GM23338 (cell line): ENCODE data around the gene GAK. TPM values are rescaled to one million over a fixed set of nuclear protein-coding genes. Genes with fewer than 3 reads are reported as not detected.

Experiments used
- ATAC-seq: fragments of 200-7000 bp; cut with Tn5 transposase; 3 replicates; pipeline ENCODE4 v1.9.1; 2020
- DNase-seq: peaks from one replicate; pipeline ENCODE4 v3.0.0-alpha.2; 2015; ENCODE audit warnings: low spot score
- H2AFZ ChIP-seq: fragments of 200-600 bp; sonication (generic); 2 replicates; pipeline ENCODE4 v1.8.0; 2016; ENCODE audit warnings: antibody characterized with exemption, mild to moderate bottlenecking, moderate library complexity
- H3F3A ChIP-seq: fragments of 200-600 bp; sonication (generic); replicated peaks from 2 replicates; pipeline ENCODE4 v1.8.0; 2017; ENCODE audit warnings: antibody characterized with exemption, mixed run types, low read depth
- H3K27ac ChIP-seq: fragments of 200-600 bp; sonication (generic); 2 replicates; pipeline ENCODE4 v1.6.1; 2016; ENCODE audit warnings: low read depth
- H3K27me3 ChIP-seq: fragments of 200-600 bp; sonication (generic); 2 replicates; pipeline ENCODE4 v1.8.0; 2016; ENCODE audit warnings: mild to moderate bottlenecking, mixed run types, moderate library complexity; ENCODE audit not compliant: insufficient read depth
- H3K36me3 ChIP-seq: fragments of 200-600 bp; sonication (generic); 2 replicates; pipeline ENCODE4 v1.8.0; 2016; ENCODE audit warnings: mild to moderate bottlenecking; ENCODE audit not compliant: insufficient read depth
- H3K4me1 ChIP-seq: fragments of 200-600 bp; sonication (generic); 2 replicates; pipeline ENCODE4 v1.8.0; 2016; ENCODE audit warnings: mild to moderate bottlenecking, moderate library complexity; ENCODE audit not compliant: insufficient read depth
- H3K4me2 ChIP-seq: fragments of 200-600 bp; sonication (generic); 2 replicates; pipeline ENCODE4 v1.7.1; 2017; ENCODE audit warnings: mixed run types
- H3K4me3 ChIP-seq: fragments of 200-600 bp; sonication (generic); 2 replicates; pipeline ENCODE4 v1.6.1; 2016; ENCODE audit warnings: mixed run types
- H3K79me2 ChIP-seq: fragments of 200-600 bp; sonication (generic); replicated peaks from 2 replicates; pipeline ENCODE4 v1.8.0; 2017; ENCODE audit warnings: mild to moderate bottlenecking; ENCODE audit not compliant: insufficient read depth
- H3K9me2 ChIP-seq: fragments of 200-600 bp; sonication (generic); 2 replicates; pipeline ENCODE4 v1.8.0; 2017; ENCODE audit not compliant: insufficient read depth
- H4K20me1 ChIP-seq: fragments of 200-600 bp; sonication (generic); replicated peaks from 2 replicates; pipeline ENCODE4 v1.8.0; 2017; ENCODE audit warnings: mild to moderate bottlenecking; ENCODE audit not compliant: insufficient read depth
- H3K27ac Mint-ChIP-seq: 2 replicates; pipeline ENCODE4 v1.8.0; 2020; ENCODE audit warnings: inconsistent platforms, mild to moderate bottlenecking, moderate library complexity, mixed read lengths
- H3K27me3 Mint-ChIP-seq: 3 replicates; pipeline ENCODE4 v1.8.0; 2022; ENCODE audit warnings: low read depth, mild to moderate bottlenecking, moderate library complexity, mixed read lengths, inconsistent platforms; ENCODE audit not compliant: insufficient read depth, poor library complexity
- H3K36me3 Mint-ChIP-seq: 3 replicates; pipeline ENCODE4 v1.8.0; 2021; ENCODE audit warnings: low read depth, mild to moderate bottlenecking, inconsistent platforms, moderate library complexity, mixed read lengths
- H3K4me1 Mint-ChIP-seq: 3 replicates; pipeline ENCODE4 v1.8.0; 2020; ENCODE audit warnings: mild to moderate bottlenecking, inconsistent platforms, mixed read lengths
- H3K4me3 Mint-ChIP-seq: 3 replicates; pipeline ENCODE4 v1.8.0; 2021; ENCODE audit warnings: moderate library complexity, mild to moderate bottlenecking, inconsistent platforms, mixed read lengths
- H3K9me3 Mint-ChIP-seq: 3 replicates; pipeline ENCODE4 v1.8.0; 2020; ENCODE audit warnings: moderate library complexity, mild to moderate bottlenecking, inconsistent platforms, mixed read lengths
- CREB1 ChIP-seq: fragments of 250-450 bp; sonication (Bioruptor Pico); IDR thresholded peaks from 2 replicates; pipeline ENCODE4 v1.5.0; 2020; ENCODE audit warnings: low read depth, mild to moderate bottlenecking, moderate library complexity
- EZH2 ChIP-seq: fragments of 200-600 bp; sonication (generic); IDR thresholded peaks from one replicate; pipeline ENCODE4 v1.8.0; 2017; ENCODE audit warnings: antibody characterized with exemption, mild to moderate bottlenecking, low read depth; ENCODE audit not compliant: unreplicated experiment
- EZH2phosphoT487 ChIP-seq: fragments of 200-600 bp; sonication (generic); IDR thresholded peaks from one replicate; pipeline ENCODE4 v1.8.1; 2018; ENCODE audit warnings: antibody characterized with exemption; ENCODE audit not compliant: unreplicated experiment
- JUNB ChIP-seq: IDR thresholded peaks from one replicate; pipeline ENCODE4 v1.6.1; 2016; ENCODE audit warnings: antibody characterized with exemption; ENCODE audit not compliant: unreplicated experiment
- NANOG ChIP-seq: IDR thresholded peaks from 2 replicates; pipeline ENCODE4 v1.6.1; 2016; ENCODE audit warnings: antibody characterized with exemption, borderline replicate concordance
- POLR2AphosphoS5 ChIP-seq: IDR thresholded peaks from 2 replicates; pipeline ENCODE4 v1.6.1; 2016; ENCODE audit warnings: antibody characterized with exemption, low read depth
- STAT1 ChIP-seq: IDR thresholded peaks from one replicate; pipeline ENCODE4 v1.6.1; 2016; ENCODE audit warnings: antibody characterized with exemption; ENCODE audit not compliant: unreplicated experiment
- ZNF114 ChIP-seq: fragments of 250-450 bp; sonication (Bioruptor Pico); IDR thresholded peaks from 2 replicates; pipeline ENCODE4 v1.5.0; 2020; ENCODE audit warnings: mild to moderate bottlenecking, moderate library complexity
- ZNF331 ChIP-seq: fragments of 250-450 bp; sonication (Bioruptor Pico); IDR thresholded peaks from 2 replicates; pipeline ENCODE4 v1.5.0; 2020; ENCODE audit warnings: low read depth, mild to moderate bottlenecking, moderate library complexity
- polyA plus RNA-seq: library from polyadenylated mRNA; unstranded; fragments of >200 nt; fragmentation: Nextera tagmentation; extraction: Ambion mirVana; gene quantifications from 2 replicates; pipeline ENCODE4 v1.2.1, GENCODE V29; 2016
- total RNA-seq: library from RNA; depleted of rRNA; stranded (reverse); fragments of >200 nt; shearing (Covaris generic); gene quantifications from 2 replicates; pipeline ENCODE4 v1.2.3, GENCODE V29; 2014
- TF ChIP-seq, protein P1 (sequence below): IDR thresholded peaks from 2 replicates; pipeline ENCODE4 v1.6.1; 2016; ENCODE audit warnings: antibody characterized with exemption
- TF ChIP-seq, protein P2 (sequence below): IDR thresholded peaks from one replicate; pipeline ENCODE4 v1.6.1; 2018; ENCODE audit warnings: antibody characterized with exemption; ENCODE audit not compliant: unreplicated experiment
- TF ChIP-seq, protein P3 (sequence below), 2 experiments: fragments of 200-600 bp in 1 of 2; sonication (generic) in 1 of 2; conservative IDR thresholded peaks; 2 replicates each; pipeline versions ENCODE4 v1.5.1 to v1.6.1; 2016 to 2017; ENCODE audit warnings: antibody characterized with exemption in 2 of 2, low read depth in 2 of 2, mild to moderate bottlenecking in 2 of 2, moderate library complexity in 1 of 2
- TF ChIP-seq, protein P4 (sequence below): fragments of 250-450 bp; sonication (Bioruptor Pico); IDR thresholded peaks from 2 replicates; pipeline ENCODE4 v1.5.0; 2020; ENCODE audit warnings: mild to moderate bottlenecking, moderate library complexity

Gene GAK
- total and polyA plus RNA-seq, 2 experiments from 2014 or later, result 48.5 to 124 TPM

DNA sequence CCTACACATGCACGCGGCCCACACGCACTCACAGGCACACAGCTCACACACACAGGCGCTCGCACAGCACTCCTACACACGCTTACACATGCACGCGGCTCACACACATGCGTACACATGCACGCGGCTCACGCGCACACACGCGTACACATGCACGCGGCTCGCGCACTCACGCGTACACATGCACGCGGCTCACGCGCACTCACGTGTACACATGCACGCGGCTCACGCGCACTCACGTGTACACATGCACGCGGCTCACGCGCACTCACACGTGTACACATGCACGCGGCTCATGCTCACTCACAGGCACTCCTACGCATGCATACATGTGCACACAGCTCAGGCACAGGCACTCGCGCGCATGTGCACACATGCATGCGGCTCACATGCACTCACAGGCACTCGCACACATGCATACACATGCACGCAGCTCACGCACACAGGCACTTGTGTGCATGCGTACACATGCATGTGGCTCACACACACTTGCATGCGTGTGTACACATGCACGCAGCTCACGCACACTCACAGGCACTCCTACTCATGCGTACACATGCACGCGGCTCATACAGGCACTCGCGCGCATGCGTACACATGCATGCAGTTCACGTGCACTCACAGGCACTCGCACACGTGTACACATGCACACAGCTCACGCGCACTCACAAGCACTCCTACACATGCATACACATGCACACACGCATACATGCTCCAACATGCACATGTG, 44.9 kb downstream of the GAK start:
- H3K4me3 ChIP-seq, result no peak overlapping the region
- Mint-ChIP-seq H3K36me3 (peaks cover 22% of the 10 kb centered on the region), H3K27ac (peak overlapping the region; percentile 62; the same call in 1 of the 2 replicates), H3K4me3 (no peak overlapping the region), H3K4me1 (no peaks in the 10 kb centered on the region), H3K9me3 (peaks cover 7% of the 10 kb centered on the region; the same call in 2 of the 3 replicates), H3K27me3 (peaks cover 15% of the 10 kb centered on the region)
- H2AFZ ChIP-seq, result no peak overlapping the region
- H3K4me2 ChIP-seq, result no peak overlapping the region
- ATAC-seq (no peak), DNase-seq (no peak)
- H3F3A ChIP-seq, result 0 out of 2 replicates have a peak, but pooled peaks cover 11% of the 10 kb centered on the region
- no peaks in the 10 kb centered on the region for H3K36me3 ChIP-seq
- TF ChIP-seq POLR2AphosphoS5 (no peak), NANOG (no peak), ZNF114 (CRISPR knock-in tag) (no peak), EZH2 (no peak), CREB1 (no peak), EZH2phosphoT487 (no peak), STAT1 (no peak), ZNF331 (no peak), JUNB (no peak)
- TF ChIP-seq, protein P1, sequence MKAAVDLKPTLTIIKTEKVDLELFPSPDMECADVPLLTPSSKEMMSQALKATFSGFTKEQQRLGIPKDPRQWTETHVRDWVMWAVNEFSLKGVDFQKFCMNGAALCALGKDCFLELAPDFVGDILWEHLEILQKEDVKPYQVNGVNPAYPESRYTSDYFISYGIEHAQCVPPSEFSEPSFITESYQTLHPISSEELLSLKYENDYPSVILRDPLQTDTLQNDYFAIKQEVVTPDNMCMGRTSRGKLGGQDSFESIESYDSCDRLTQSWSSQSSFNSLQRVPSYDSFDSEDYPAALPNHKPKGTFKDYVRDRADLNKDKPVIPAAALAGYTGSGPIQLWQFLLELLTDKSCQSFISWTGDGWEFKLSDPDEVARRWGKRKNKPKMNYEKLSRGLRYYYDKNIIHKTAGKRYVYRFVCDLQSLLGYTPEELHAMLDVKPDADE, result no peak
- TF ChIP-seq, protein P2, sequence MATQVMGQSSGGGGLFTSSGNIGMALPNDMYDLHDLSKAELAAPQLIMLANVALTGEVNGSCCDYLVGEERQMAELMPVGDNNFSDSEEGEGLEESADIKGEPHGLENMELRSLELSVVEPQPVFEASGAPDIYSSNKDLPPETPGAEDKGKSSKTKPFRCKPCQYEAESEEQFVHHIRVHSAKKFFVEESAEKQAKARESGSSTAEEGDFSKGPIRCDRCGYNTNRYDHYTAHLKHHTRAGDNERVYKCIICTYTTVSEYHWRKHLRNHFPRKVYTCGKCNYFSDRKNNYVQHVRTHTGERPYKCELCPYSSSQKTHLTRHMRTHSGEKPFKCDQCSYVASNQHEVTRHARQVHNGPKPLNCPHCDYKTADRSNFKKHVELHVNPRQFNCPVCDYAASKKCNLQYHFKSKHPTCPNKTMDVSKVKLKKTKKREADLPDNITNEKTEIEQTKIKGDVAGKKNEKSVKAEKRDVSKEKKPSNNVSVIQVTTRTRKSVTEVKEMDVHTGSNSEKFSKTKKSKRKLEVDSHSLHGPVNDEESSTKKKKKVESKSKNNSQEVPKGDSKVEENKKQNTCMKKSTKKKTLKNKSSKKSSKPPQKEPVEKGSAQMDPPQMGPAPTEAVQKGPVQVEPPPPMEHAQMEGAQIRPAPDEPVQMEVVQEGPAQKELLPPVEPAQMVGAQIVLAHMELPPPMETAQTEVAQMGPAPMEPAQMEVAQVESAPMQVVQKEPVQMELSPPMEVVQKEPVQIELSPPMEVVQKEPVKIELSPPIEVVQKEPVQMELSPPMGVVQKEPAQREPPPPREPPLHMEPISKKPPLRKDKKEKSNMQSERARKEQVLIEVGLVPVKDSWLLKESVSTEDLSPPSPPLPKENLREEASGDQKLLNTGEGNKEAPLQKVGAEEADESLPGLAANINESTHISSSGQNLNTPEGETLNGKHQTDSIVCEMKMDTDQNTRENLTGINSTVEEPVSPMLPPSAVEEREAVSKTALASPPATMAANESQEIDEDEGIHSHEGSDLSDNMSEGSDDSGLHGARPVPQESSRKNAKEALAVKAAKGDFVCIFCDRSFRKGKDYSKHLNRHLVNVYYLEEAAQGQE, result no peak
- TF ChIP-seq, protein P3, sequence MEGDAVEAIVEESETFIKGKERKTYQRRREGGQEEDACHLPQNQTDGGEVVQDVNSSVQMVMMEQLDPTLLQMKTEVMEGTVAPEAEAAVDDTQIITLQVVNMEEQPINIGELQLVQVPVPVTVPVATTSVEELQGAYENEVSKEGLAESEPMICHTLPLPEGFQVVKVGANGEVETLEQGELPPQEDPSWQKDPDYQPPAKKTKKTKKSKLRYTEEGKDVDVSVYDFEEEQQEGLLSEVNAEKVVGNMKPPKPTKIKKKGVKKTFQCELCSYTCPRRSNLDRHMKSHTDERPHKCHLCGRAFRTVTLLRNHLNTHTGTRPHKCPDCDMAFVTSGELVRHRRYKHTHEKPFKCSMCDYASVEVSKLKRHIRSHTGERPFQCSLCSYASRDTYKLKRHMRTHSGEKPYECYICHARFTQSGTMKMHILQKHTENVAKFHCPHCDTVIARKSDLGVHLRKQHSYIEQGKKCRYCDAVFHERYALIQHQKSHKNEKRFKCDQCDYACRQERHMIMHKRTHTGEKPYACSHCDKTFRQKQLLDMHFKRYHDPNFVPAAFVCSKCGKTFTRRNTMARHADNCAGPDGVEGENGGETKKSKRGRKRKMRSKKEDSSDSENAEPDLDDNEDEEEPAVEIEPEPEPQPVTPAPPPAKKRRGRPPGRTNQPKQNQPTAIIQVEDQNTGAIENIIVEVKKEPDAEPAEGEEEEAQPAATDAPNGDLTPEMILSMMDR (conservative IDR thresholded peaks at IDR 0.05; ENCODE audit: low read depth in 2 of 2), result no peak
- TF ChIP-seq, protein P4, sequence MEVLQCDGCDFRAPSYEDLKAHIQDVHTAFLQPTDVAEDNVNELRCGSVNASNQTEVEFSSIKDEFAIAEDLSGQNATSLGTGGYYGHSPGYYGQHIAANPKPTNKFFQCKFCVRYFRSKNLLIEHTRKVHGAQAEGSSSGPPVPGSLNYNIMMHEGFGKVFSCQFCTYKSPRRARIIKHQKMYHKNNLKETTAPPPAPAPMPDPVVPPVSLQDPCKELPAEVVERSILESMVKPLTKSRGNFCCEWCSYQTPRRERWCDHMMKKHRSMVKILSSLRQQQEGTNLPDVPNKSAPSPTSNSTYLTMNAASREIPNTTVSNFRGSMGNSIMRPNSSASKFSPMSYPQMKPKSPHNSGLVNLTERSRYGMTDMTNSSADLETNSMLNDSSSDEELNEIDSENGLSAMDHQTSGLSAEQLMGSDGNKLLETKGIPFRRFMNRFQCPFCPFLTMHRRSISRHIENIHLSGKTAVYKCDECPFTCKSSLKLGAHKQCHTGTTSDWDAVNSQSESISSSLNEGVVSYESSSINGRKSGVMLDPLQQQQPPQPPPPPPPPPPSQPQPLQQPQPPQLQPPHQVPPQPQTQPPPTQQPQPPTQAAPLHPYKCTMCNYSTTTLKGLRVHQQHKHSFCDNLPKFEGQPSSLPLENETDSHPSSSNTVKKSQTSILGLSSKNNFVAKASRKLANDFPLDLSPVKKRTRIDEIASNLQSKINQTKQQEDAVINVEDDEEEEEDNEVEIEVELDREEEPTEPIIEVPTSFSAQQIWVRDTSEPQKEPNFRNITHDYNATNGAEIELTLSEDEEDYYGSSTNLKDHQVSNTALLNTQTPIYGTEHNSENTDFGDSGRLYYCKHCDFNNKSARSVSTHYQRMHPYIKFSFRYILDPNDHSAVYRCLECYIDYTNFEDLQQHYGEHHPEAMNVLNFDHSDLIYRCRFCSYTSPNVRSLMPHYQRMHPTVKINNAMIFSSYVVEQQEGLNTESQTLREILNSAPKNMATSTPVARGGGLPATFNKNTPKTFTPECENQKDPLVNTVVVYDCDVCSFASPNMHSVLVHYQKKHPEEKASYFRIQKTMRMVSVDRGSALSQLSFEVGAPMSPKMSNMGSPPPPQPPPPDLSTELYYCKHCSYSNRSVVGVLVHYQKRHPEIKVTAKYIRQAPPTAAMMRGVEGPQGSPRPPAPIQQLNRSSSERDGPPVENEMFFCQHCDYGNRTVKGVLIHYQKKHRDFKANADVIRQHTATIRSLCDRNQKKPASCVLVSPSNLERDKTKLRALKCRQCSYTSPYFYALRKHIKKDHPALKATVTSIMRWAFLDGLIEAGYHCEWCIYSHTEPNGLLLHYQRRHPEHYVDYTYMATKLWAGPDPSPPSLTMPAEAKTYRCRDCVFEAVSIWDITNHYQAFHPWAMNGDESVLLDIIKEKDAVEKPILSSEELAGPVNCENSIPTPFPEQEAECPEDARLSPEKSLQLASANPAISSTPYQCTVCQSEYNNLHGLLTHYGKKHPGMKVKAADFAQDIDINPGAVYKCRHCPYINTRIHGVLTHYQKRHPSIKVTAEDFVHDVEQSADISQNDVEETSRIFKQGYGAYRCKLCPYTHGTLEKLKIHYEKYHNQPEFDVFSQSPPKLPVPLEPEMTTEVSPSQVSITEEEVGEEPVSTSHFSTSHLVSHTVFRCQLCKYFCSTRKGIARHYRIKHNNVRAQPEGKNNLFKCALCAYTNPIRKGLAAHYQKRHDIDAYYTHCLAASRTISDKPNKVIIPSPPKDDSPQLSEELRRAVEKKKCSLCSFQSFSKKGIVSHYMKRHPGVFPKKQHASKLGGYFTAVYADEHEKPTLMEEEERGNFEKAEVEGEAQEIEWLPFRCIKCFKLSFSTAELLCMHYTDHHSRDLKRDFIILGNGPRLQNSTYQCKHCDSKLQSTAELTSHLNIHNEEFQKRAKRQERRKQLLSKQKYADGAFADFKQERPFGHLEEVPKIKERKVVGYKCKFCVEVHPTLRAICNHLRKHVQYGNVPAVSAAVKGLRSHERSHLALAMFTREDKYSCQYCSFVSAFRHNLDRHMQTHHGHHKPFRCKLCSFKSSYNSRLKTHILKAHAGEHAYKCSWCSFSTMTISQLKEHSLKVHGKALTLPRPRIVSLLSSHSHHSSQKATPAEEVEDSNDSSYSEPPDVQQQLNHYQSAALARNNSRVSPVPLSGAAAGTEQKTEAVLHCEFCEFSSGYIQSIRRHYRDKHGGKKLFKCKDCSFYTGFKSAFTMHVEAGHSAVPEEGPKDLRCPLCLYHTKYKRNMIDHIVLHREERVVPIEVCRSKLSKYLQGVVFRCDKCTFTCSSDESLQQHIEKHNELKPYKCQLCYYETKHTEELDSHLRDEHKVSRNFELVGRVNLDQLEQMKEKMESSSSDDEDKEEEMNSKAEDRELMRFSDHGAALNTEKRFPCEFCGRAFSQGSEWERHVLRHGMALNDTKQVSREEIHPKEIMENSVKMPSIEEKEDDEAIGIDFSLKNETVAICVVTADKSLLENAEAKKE (CRISPR knock-in tag), result no peak
- no peaks in the 10 kb centered on the region for H4K20me1 ChIP-seq
- no peaks in the 10 kb centered on the region for H3K27me3 ChIP-seq
- no peaks in the 10 kb centered on the region; the same call in 1 of the 2 replicates for H3K9me2 ChIP-seq
- H3K27ac ChIP-seq, result no peak overlapping the region
- no peaks in the 10 kb centered on the region for H3K79me2 ChIP-seq
- H3K4me1 ChIP-seq, result no peaks in the 10 kb centered on the region
